Common myeloid progenitor, CD34-positive (primary cell): ENCODE measurements around the gene UBE2N.
"Not testable (repeated sequence)": the region's sequence is repeated elsewhere in the genome, so short reads cannot be mapped to it uniquely, and the experiment has no call there.

Experiments used
- CTCF ChIA-PET: fragments of 350-600 bp; sonication (Branson Sonifier 250); formaldehyde crosslinking; loops from one replicate; lab custom pipeline; 2021; ENCODE audit warnings: antibody characterized with exemption; lab: Charles Lee
- POLR2A ChIA-PET: fragments of 350-600 bp; sonication (Branson Sonifier 250); formaldehyde crosslinking; loops from one replicate; lab custom pipeline; 2021; ENCODE audit warnings: antibody characterized with exemption; lab: Charles Lee
- DNase-seq, 3 donors: peaks; one replicate each; pipeline versions ENCODE4 v3.0.0 to v3.0.0-alpha.2; 2013
- H3K27ac ChIP-seq, 2 experiments: 1 replicate in 1 of 2; 2 replicates in 1 of 2; pipeline ENCODE4 v1.7.0; 2013; ENCODE audit warnings: inconsistent platforms in 2 of 2, low read length in 2 of 2, mild to moderate bottlenecking in 2 of 2, low read depth in 1 of 2, moderate library complexity in 1 of 2; ENCODE audit not compliant: severe bottlenecking in 2 of 2, insufficient read depth in 1 of 2, poor library complexity in 1 of 2
- H3K27me3 ChIP-seq, 5 experiments: replicated peaks in 2 of 5; 1 replicate in 3 of 5; 2 replicates in 2 of 5; pipeline versions ENCODE4 v1.6.1 to v1.7.0; 2013; ENCODE audit warnings: low read length in 4 of 5, mild to moderate bottlenecking in 2 of 5, moderate library complexity in 2 of 5, inconsistent platforms in 1 of 5; ENCODE audit not compliant: insufficient read depth in 5 of 5, control insufficient read depth in 4 of 5
- H3K36me3 ChIP-seq, 4 experiments: 1 replicate in 2 of 4; 2 replicates in 2 of 4; pipeline versions ENCODE4 v1.6.1 to v1.7.0; 2013; ENCODE audit warnings: low read length in 3 of 4, control low read depth in 1 of 4, mild to moderate bottlenecking in 1 of 4; ENCODE audit not compliant: control insufficient read depth in 4 of 4, insufficient read depth in 4 of 4
- H3K4me1 ChIP-seq, 4 experiments: 1 replicate in 3 of 4; 2 replicates in 1 of 4; pipeline versions ENCODE4 v1.6.1 to v1.7.1; 2013; ENCODE audit warnings: low read length in 3 of 4, mild to moderate bottlenecking in 3 of 4, control low read depth in 1 of 4, inconsistent platforms in 1 of 4, moderate library complexity in 1 of 4; ENCODE audit not compliant: control insufficient read depth in 4 of 4, insufficient read depth in 4 of 4; ENCODE audit errors: control extremely low read depth in 1 of 4
- H3K4me3 ChIP-seq, 7 experiments: 1 replicate in 4 of 7; 2 replicates in 3 of 7; pipeline versions ENCODE4 v1.5.1 to v1.7.0; 2013; ENCODE audit warnings: mild to moderate bottlenecking in 7 of 7, low read length in 6 of 7, moderate library complexity in 6 of 7, inconsistent platforms in 2 of 7, low read depth in 2 of 7, control low read depth in 1 of 7; ENCODE audit not compliant: insufficient read depth in 4 of 7, control insufficient read depth in 1 of 7; ENCODE audit errors: extremely low read depth in 1 of 7
- H3K9me3 ChIP-seq, 5 experiments: 1 replicate in 4 of 5; 2 replicates in 1 of 5; pipeline versions ENCODE4 v1.6.1 to v1.7.1; 2013; ENCODE audit warnings: low read length in 4 of 5, mild to moderate bottlenecking in 2 of 5, inconsistent platforms in 1 of 5, low read depth in 1 of 5, moderate library complexity in 1 of 5; ENCODE audit not compliant: control insufficient read depth in 4 of 5, insufficient read depth in 2 of 5; ENCODE audit errors: control extremely low read depth in 1 of 5
- WGBS: methylation state at CpG from one replicate; pipeline ENCODE4 v1.1.5; 2013; ENCODE audit not compliant: insufficient coverage; 5-methylcytosine and 5-hydroxymethylcytosine counted together

UBE2N gene

GRCh38 chr12:93415723-93416464, 25.9 kb downstream of the UBE2N start:
- Histone ChIP-seq H3K27ac (no peak overlapping the region), H3K36me3 (peaks cover 0 to 7% (median under 1%) of the 10 kb centered on the region in 4 experiments), H3K27me3 (no peaks in the 10 kb centered on the region), H3K9me3 (no peaks in the 10 kb centered on the region), H3K4me1 (peaks cover 5 to 25% (median 15%) of the 10 kb centered on the region in 4 experiments), H3K4me3 (no peak overlapping the region)
- ChIA-PET POLR2A (no interaction called here), CTCF (interaction anchor here (0.7 to 3.0 kb wide), 7 partner anchors 8 to 630 kb away, joined by 3 to 13 read pairs (median 4); no protein-coding TSS in a partner anchor)
- DNase-seq, result no peak
- 100% methylated on average over 1 of the region's 3 CpGs for WGBS

- no peaks in the 10 kb centered on the region for H3K9me3 ChIP-seq
- no peak overlapping the region for H3K27ac ChIP-seq
- DNase-seq, result no peak
- WGBS, result 50% methylated on average over 3 of the region's 3 CpGs
- no peaks in the 10 kb centered on the region for H3K27me3 ChIP-seq
- no peak overlapping the region for H3K4me3 ChIP-seq
- peaks cover 5 to 25% (median 15%) of the 10 kb centered on the region in 4 experiments for H3K4me1 ChIP-seq
- peaks cover 5 to 25% (median 11%) of the 10 kb centered on the region in 4 experiments for H3K36me3 ChIP-seq
- ChIA-PET POLR2A (no interaction called here), CTCF (interaction anchor here (1.1 to 3.0 kb wide), 3 partner anchors 10 to 25 kb away, joined by 3 to 13 read pairs (median 9); no protein-coding TSS in a partner anchor)
Measured at GRCh38 chr12:93413064-93413463, 28.7 kb downstream of the UBE2N start.

- WGBS, result no CpG with 5 or more reads among the region's 8 CpGs
- peaks cover 5 to 25% (median 15%) of the 10 kb centered on the region in 4 experiments for H3K4me1 ChIP-seq
- CTCF ChIA-PET, result interaction anchor here (1.1 to 3.0 kb wide), 3 partner anchors 10 to 26 kb away, joined by 3 to 13 read pairs (median 9); no protein-coding TSS in a partner anchor
- H3K27me3 ChIP-seq, DNase-seq, H3K9me3 ChIP-seq, H3K27ac ChIP-seq, POLR2A ChIA-PET, H3K4me3 ChIP-seq: not testable (repeated sequence)
- peaks cover 8 to 30% (median 14%) of the 10 kb centered on the region in 4 experiments for H3K36me3 ChIP-seq
Measured at GRCh38 chr12:93412396-93412795, 29.4 kb downstream of the UBE2N start.

GRCh38 chr12:93411060-93411459, 30.7 kb downstream of the UBE2N start:
- WGBS, result 98% methylated on average over 5 of the region's 6 CpGs
- peaks cover 5 to 17% (median 11%) of the 10 kb centered on the region in 4 experiments for H3K4me1 ChIP-seq
- H3K27me3 ChIP-seq, H3K4me3 ChIP-seq, H3K27ac ChIP-seq, H3K9me3 ChIP-seq, DNase-seq, POLR2A ChIA-PET: not testable (repeated sequence)
- peaks cover 12 to 38% (median 15%) of the 10 kb centered on the region in 4 experiments for H3K36me3 ChIP-seq
- CTCF ChIA-PET, result interaction anchor here (1.0 to 1.6 kb wide), 2 partner anchors 9 to 15 kb away, joined by 3 to 8 read pairs; no protein-coding TSS in a partner anchor

- no CpG with 5 or more reads among the region's 4 CpGs for WGBS
- H3K27ac ChIP-seq, H3K27me3 ChIP-seq, DNase-seq, H3K9me3 ChIP-seq, H3K4me3 ChIP-seq, POLR2A ChIA-PET: not testable (repeated sequence)
- Histone ChIP-seq H3K4me1 (peaks cover 5 to 11% (median 7%) of the 10 kb centered on the region in 4 experiments), H3K36me3 (peaks cover 12 to 38% (median 15%) of the 10 kb centered on the region in 4 experiments)
- CTCF ChIA-PET, result interaction anchor here (1.8 to 2.7 kb wide), 2 partner anchors 11 to 423 kb away, joined by 5 to 8 read pairs; no protein-coding TSS in a partner anchor
Measured at GRCh38 chr12:93409343-93410187, 32.2 kb downstream of the UBE2N start.

GRCh38 chr12:93408813-93409212, 32.9 kb downstream of the UBE2N start:
- Histone ChIP-seq H3K27me3 (no peaks in the 10 kb centered on the region), H3K4me1 (peaks cover 5 to 10% (median 7%) of the 10 kb centered on the region in 4 experiments), H3K9me3 (no peaks in the 10 kb centered on the region), H3K27ac (no peak overlapping the region), H3K4me3 (no peak overlapping the region), H3K36me3 (peaks cover 12 to 38% (median 16%) of the 10 kb centered on the region in 4 experiments)
- ChIA-PET CTCF (interaction anchor here (1.2 to 2.7 kb wide), 4 partner anchors 11 to 422 kb away, joined by 4 to 8 read pairs (median 4); no protein-coding TSS in a partner anchor), POLR2A (no interaction called here)
- no peak for DNase-seq
